ENCODE measurements around the gene LMBR1L.

LMBR1L gene

GRCh38 chr12:49055978-49056754 is 54.5 kb downstream of the LMBR1L start (continued):
- no peak for TF ChIP-seq ZNF664 (tag by site-specific recombination; IDR thresholded peaks at IDR 0.05)
- TF ChIP-seq TSHZ1 (tag by site-specific recombination; IDR thresholded peaks at IDR 0.05; ENCODE audit: borderline replicate concordance) = no peak
- TF ChIP-seq PBX3 (CRISPR knock-in tag; IDR thresholded peaks at IDR 0.05) = no peak
- TF ChIP-seq HOXD13 (CRISPR knock-in tag; IDR thresholded peaks at IDR 0.05; ENCODE audit: borderline replicate concordance) = no peak
- no peak for TF ChIP-seq ZNF585B (tag by site-specific recombination; IDR thresholded peaks at IDR 0.05)
- no peak for TF ChIP-seq ZNF510 (tag by site-specific recombination; IDR thresholded peaks at IDR 0.05; ENCODE audit: insufficient replicate concordance)
- TF ChIP-seq ZNF791 (tag by site-specific recombination; IDR thresholded peaks at IDR 0.05) = no peak
- TF ChIP-seq ZBTB8A (tag by site-specific recombination; IDR thresholded peaks at IDR 0.05) = no peak
- TF ChIP-seq ZNF555 (tag by site-specific recombination; conservative IDR thresholded peaks at IDR 0.05) = no peak
- no peak for TF ChIP-seq ZNF560 (tag by site-specific recombination; IDR thresholded peaks at IDR 0.05; ENCODE audit: borderline replicate concordance)
- no peak for TF ChIP-seq KLF7 (tag by site-specific recombination; IDR thresholded peaks at IDR 0.05; ENCODE audit: borderline replicate concordance)
- no peak for TF ChIP-seq AEBP2 (tag by site-specific recombination; IDR thresholded peaks at IDR 0.05; ENCODE audit: borderline replicate concordance)
- no peak for TF ChIP-seq ZNF701 (tag by site-specific recombination; IDR thresholded peaks at IDR 0.05)
- no peak for TF ChIP-seq SP3 (tag by site-specific recombination; IDR thresholded peaks at IDR 0.05)
- no peak for TF ChIP-seq ZNF175 (tag by site-specific recombination; IDR thresholded peaks at IDR 0.05)
- TF ChIP-seq ZNF707 (tag by site-specific recombination; IDR thresholded peaks at IDR 0.05) = no peak
- TF ChIP-seq ZNF768 (tag by site-specific recombination; IDR thresholded peaks at IDR 0.05) = peak; percentile 60; the same call in 1 of the 2 replicates
- TF ChIP-seq ZNF433 (tag by site-specific recombination; IDR thresholded peaks at IDR 0.05; ENCODE audit: low read depth) = no peak
- no peak for TF ChIP-seq ZNF658 (tag by site-specific recombination; IDR thresholded peaks at IDR 0.05)
- no peak for TF ChIP-seq ZNF155 (tag by site-specific recombination; IDR thresholded peaks at IDR 0.05)
- TF ChIP-seq SCRT2 (tag by site-specific recombination; IDR thresholded peaks at IDR 0.05) = no peak
- no peak for TF ChIP-seq MYNN (tag by site-specific recombination; IDR thresholded peaks at IDR 0.05; ENCODE audit: borderline replicate concordance)
- TF ChIP-seq ZNF391 (tag by site-specific recombination; IDR thresholded peaks at IDR 0.05; ENCODE audit: borderline replicate concordance, low read depth) = no peak
- no peak for TF ChIP-seq ZSCAN5A (tag by site-specific recombination; IDR thresholded peaks at IDR 0.05)
- TF ChIP-seq ZFP3 (tag by site-specific recombination; IDR thresholded peaks at IDR 0.05; ENCODE audit: low read depth) = no peak
- TF ChIP-seq SCRT1 (tag by site-specific recombination; IDR thresholded peaks at IDR 0.05; ENCODE audit: borderline replicate concordance) = no peak
- no peak for TF ChIP-seq ZNF792 (tag by site-specific recombination; IDR thresholded peaks at IDR 0.05)
- TF ChIP-seq ZNF76 (tag by site-specific recombination; IDR thresholded peaks at IDR 0.05; ENCODE audit: borderline replicate concordance, low read depth) = peak; percentile 89
- TF ChIP-seq ZNF341 (tag by site-specific recombination; IDR thresholded peaks at IDR 0.05; ENCODE audit: low read depth) = peak; percentile 67
- TF ChIP-seq PRDM1 (tag by site-specific recombination; IDR thresholded peaks at IDR 0.05) = peak; percentile 98
- TF ChIP-seq ZXDB (tag by site-specific recombination; IDR thresholded peaks at IDR 0.05) = no peak
- TF ChIP-seq ZNF324 (tag by site-specific recombination; IDR thresholded peaks at IDR 0.05) = no peak
- TF ChIP-seq ZNF239 (tag by site-specific recombination; IDR thresholded peaks at IDR 0.05) = no peak
